Measurements from ENCODE around the gene DLEC1. TPM values are rescaled to one million over a fixed set of nuclear protein-coding genes. Genes with fewer than 3 reads are reported as not detected.
A peak's percentile ranks its signal among the peaks of the same experiment; 100 is the strongest.

Gene DLEC1
- total RNA-seq, 2 experiments from 2014 or later = 0.20 to 0.36 TPM

- Mint-ChIP-seq H3K27me3 (no peaks in the 10 kb centered on the region), H3K4me3 (no peak overlapping the region), H3K9me3 (no peaks in the 10 kb centered on the region), H3K4me1 (ENCODE audit: low read depth) (peaks cover 11% of the 10 kb centered on the region), H3K27ac (no peak overlapping the region), H3K36me3 (ENCODE audit: low read depth) (peaks cover 51% of the 10 kb centered on the region)
- intact Hi-C loops (cut with micrococcal nuclease) = no loop called here
- ATAC-seq = no peak
- ChIA-PET POLR2A (interaction anchor here (0.9 to 1.4 kb wide), 3 partner anchors 8 to 82 kb away, joined by 3 to 4 read pairs (median 3); no protein-coding TSS in a partner anchor), CTCF (interaction anchor here (1.2 kb wide), 1 partner anchor 368 kb away, joined by 3 read pairs; the partner anchor contains the start of gene EXOG)
- TF ChIP-seq CTCF (IDR thresholded peaks at IDR 0.05) = no peak
- DNase-seq = no peak
These were observed 90.0 kb downstream of the DLEC1 start for GRCh38 chr3:38129058-38129457.

- ChIA-PET POLR2A (interaction anchor here (1.0 kb wide), 1 partner anchor 14 kb away, joined by 3 read pairs; no protein-coding TSS in a partner anchor), CTCF (interaction anchor here (1.0 to 2.1 kb wide), 5 partner anchors 68 to 360 kb away, joined by 3 to 5 read pairs (median 3); partner anchors contain the start of gene XYLB)
- no peak overlapping the region for H3K4me3 Mint-ChIP-seq
- H3K36me3 Mint-ChIP-seq (ENCODE audit: low read depth) = peaks cover 49% of the 10 kb centered on the region
- H3K9me3 Mint-ChIP-seq = no peaks in the 10 kb centered on the region
- ATAC-seq (no peak), DNase-seq (no peak)
- H3K27ac Mint-ChIP-seq = no peak overlapping the region
- intact Hi-C loops (cut with micrococcal nuclease) = loop anchor here (10.0 kb wide), 1 partner anchor 214 kb away; the partner anchor contains the start of gene XYLB
- peaks cover 27% of the 10 kb centered on the region for H3K4me1 Mint-ChIP-seq (ENCODE audit: low read depth)
- no peak for TF ChIP-seq CTCF (IDR thresholded peaks at IDR 0.05)
- H3K27me3 Mint-ChIP-seq = no peaks in the 10 kb centered on the region
These were observed 91.6 kb downstream of the DLEC1 start for GRCh38 chr3:38130631-38131065.

- ATAC-seq (no peak), DNase-seq (peak; percentile 47)
- H3K9me3 Mint-ChIP-seq = no peaks in the 10 kb centered on the region
- H3K4me1 Mint-ChIP-seq (ENCODE audit: low read depth) = peaks cover 29% of the 10 kb centered on the region
- H3K4me3 Mint-ChIP-seq = no peak overlapping the region
- no peaks in the 10 kb centered on the region for H3K27me3 Mint-ChIP-seq
- POLR2A ChIA-PET = interaction anchor here (1.3 kb wide), 1 partner anchor 12 kb away, joined by 6 read pairs; no protein-coding TSS in a partner anchor
- CTCF ChIA-PET = interaction anchor here (0.7 to 2.1 kb wide), 7 partner anchors 11 to 215 kb away, joined by 3 to 5 read pairs (median 3); partner anchors contain the start of gene XYLB
- no peak for TF ChIP-seq CTCF (IDR thresholded peaks at IDR 0.05)
- H3K36me3 Mint-ChIP-seq (ENCODE audit: low read depth) = peaks cover 52% of the 10 kb centered on the region
- H3K27ac Mint-ChIP-seq = peak overlapping the region; percentile 30
- intact Hi-C loops (cut with micrococcal nuclease) = loop anchor here (10.0 kb wide), 1 partner anchor 213 kb away; the partner anchor contains the start of gene XYLB
These were observed 92.8 kb downstream of the DLEC1 start for GRCh38 chr3:38131621-38132369.

- TF ChIP-seq CTCF (IDR thresholded peaks at IDR 0.05) = no peak
- intact Hi-C loops (cut with micrococcal nuclease) = loop anchor here (10.0 kb wide), 1 partner anchor 212 kb away; the partner anchor contains the start of gene XYLB
These were observed 94.2 kb downstream of the DLEC1 start for GRCh38 chr3:38133209-38133556.

More at GRCh38 chr3:38133209-38133556, 94.2 kb downstream of the DLEC1 start:
- H3K9me3 Mint-ChIP-seq = no peaks in the 10 kb centered on the region
- no peak overlapping the region for H3K4me3 Mint-ChIP-seq
- H3K36me3 Mint-ChIP-seq (ENCODE audit: low read depth) = peaks cover 50% of the 10 kb centered on the region
- ATAC-seq = no peak
- CTCF ChIA-PET = interaction anchor here (1.2 to 1.7 kb wide), 2 partner anchors 32 to 158 kb away, joined by 3 to 5 read pairs; partner anchors contain the start of gene OXSR1
- DNase-seq = no peak
- POLR2A ChIA-PET = interaction anchor here (0.8 to 1.6 kb wide), 2 partner anchors 15 to 16 kb away, joined by 4 to 5 read pairs; no protein-coding TSS in a partner anchor
- H3K27ac Mint-ChIP-seq = peak overlapping the region; percentile 43
- no peaks in the 10 kb centered on the region for H3K27me3 Mint-ChIP-seq
- peaks cover 37% of the 10 kb centered on the region for H3K4me1 Mint-ChIP-seq (ENCODE audit: low read depth)

Data from activated CD8-positive, alpha-beta T cell treated with anti-CD3 and anti-CD28 coated beads for 36 hours (primary cell).